Transverse colon (tissue), 4 donors: ENCODE measurements around the gene LCTL. TPM values are rescaled to one million over a fixed set of nuclear protein-coding genes. Genes with fewer than 3 reads are reported as not detected.

ENCODE experiments used
- DNase-seq: peaks from one replicate; pipeline ENCODE4 v3.0.0-alpha.2; 2019
- H3K27ac ChIP-seq, 4 donors: fragments of 200-600 bp; sonication (generic); 2 replicates each; pipeline ENCODE4 v1.5.1; 2016 to 2018; ENCODE audit warnings: inconsistent platforms in 4 of 4
- H3K27me3 ChIP-seq: fragments of 200-600 bp; sonication (generic); 2 replicates; pipeline ENCODE4 v1.5.1; 2017; ENCODE audit warnings: inconsistent platforms
- H3K36me3 ChIP-seq, 4 donors: fragments of 200-600 bp; sonication (generic); 2 replicates each; pipeline ENCODE4 v1.5.1; 2017 to 2019; ENCODE audit warnings: inconsistent platforms in 4 of 4
- H3K4me1 ChIP-seq, 4 donors: fragments of 200-600 bp; sonication (generic); 2 replicates each; pipeline ENCODE4 v1.5.1; 2017 to 2020; ENCODE audit warnings: inconsistent platforms in 4 of 4
- H3K4me3 ChIP-seq, 4 donors: fragments of 200-600 bp; sonication (generic); 1 replicate in 1 of 4; 2 replicates in 3 of 4; pipeline versions ENCODE4 v1.5.1 to v1.6.1; 2017 to 2019; ENCODE audit warnings: inconsistent platforms in 4 of 4
- H3K9me3 ChIP-seq, 2 donors: fragments of 200-600 bp; sonication (generic); 2 replicates each; pipeline ENCODE4 v1.5.1; 2017 to 2019; ENCODE audit warnings: inconsistent platforms in 2 of 2
- EP300 ChIP-seq: sonication (generic); formaldehyde crosslinking; IDR thresholded peaks from one replicate; pipeline ENCODE4 v1.6.1; 2017; ENCODE audit warnings: antibody characterized with exemption, low read depth
- POLR2A ChIP-seq: fragments of 450-650 bp; IDR thresholded peaks from one replicate; pipeline ENCODE4 v1.6.1; 2016; ENCODE audit warnings: antibody characterized with exemption, mild to moderate bottlenecking, moderate library complexity
- POLR2AphosphoS5 ChIP-seq, 3 donors: sonication (generic); formaldehyde crosslinking; IDR thresholded peaks; one replicate each; pipeline ENCODE4 v1.6.1; 2016; ENCODE audit warnings: antibody characterized with exemption in 3 of 3
- WGBS, 2 donors: methylation state at CpG; one replicate each; pipeline ENCODE4 v1.1.5; 2018; ENCODE audit warnings: low coverage in 1 of 2; 5-methylcytosine and 5-hydroxymethylcytosine counted together
- in situ Hi-C, 4 donors: fragments of 200-750 bp; cut with MboI; loops; one replicate each; pipeline versions ENCODE4 v1.15.0 to v1.15.1; 2017; ENCODE audit warnings: low sequenced_read_pairs in 3 of 4, low pct_ligation_motif_present in 1 of 4, low pct_unique_long_range_greater_than_20kb in 1 of 4
- intact Hi-C: fragments of 100-400 bp; cut with DNase I; formaldehyde crosslinking; loops from one replicate; pipeline ENCODE4 v1.15.1; 2023; ENCODE audit warnings: low total_unique reads
- total RNA-seq, 4 donors: library from RNA; depleted of rRNA; stranded (reverse); fragments of >200 nt; gene quantifications; one replicate each; pipeline ENCODE4 v1.1.0, GENCODE V29; 2016
- TF ChIP-seq, protein P1 (sequence below), 5 experiments: fragments of 200-600 bp in 3 of 5; fragments of 450-650 bp in 2 of 5; sonication (generic) in 3 of 5; IDR thresholded peaks; 1 replicate in 2 of 5; 2 replicates in 3 of 5; pipeline ENCODE4 v1.5.1; 2016 to 2017; ENCODE audit warnings: antibody characterized with exemption in 5 of 5, inconsistent platforms in 3 of 5, mild to moderate bottlenecking in 2 of 5, moderate library complexity in 1 of 5

LCTL gene
- total RNA-seq, 4 donors from 2014 or later = not detected

DNA sequence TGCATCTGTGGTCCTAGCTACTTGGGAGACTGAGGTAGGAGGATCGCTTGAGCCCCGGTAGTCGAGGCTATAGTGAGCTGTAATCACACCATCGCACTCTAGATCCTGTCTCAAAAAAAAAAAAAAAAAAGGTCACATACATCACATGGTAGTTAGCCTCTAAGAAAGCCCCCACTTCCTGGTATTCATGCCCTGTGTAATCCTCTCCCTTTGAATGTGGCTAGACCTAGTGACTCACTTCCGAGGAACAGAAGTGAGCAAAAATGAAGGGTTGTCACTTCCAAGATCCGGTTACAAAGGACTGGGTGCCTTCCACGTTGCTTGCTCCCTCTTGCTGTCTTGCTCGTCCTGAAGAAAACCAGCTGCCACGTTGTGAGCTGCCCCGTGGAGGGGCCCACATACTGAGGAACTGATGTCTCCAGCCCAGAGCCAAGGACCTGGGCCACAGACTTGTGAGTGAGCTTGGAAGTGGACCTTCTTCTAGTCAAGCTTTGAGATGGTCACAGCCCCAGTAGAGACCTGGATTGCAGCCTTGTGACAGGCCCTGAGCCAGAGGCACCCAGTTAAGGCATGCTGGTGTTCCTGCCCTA lies 12.6 kb upstream of the LCTL start:
- TF ChIP-seq, protein P1, sequence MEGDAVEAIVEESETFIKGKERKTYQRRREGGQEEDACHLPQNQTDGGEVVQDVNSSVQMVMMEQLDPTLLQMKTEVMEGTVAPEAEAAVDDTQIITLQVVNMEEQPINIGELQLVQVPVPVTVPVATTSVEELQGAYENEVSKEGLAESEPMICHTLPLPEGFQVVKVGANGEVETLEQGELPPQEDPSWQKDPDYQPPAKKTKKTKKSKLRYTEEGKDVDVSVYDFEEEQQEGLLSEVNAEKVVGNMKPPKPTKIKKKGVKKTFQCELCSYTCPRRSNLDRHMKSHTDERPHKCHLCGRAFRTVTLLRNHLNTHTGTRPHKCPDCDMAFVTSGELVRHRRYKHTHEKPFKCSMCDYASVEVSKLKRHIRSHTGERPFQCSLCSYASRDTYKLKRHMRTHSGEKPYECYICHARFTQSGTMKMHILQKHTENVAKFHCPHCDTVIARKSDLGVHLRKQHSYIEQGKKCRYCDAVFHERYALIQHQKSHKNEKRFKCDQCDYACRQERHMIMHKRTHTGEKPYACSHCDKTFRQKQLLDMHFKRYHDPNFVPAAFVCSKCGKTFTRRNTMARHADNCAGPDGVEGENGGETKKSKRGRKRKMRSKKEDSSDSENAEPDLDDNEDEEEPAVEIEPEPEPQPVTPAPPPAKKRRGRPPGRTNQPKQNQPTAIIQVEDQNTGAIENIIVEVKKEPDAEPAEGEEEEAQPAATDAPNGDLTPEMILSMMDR (IDR thresholded peaks at IDR 0.05) = no peak
- TF ChIP-seq POLR2A (no peak), EP300 (no peak), POLR2AphosphoS5 (IDR thresholded peaks at IDR 0.05) (no peak)
- Histone ChIP-seq H3K27me3 (no peaks in the 10 kb centered on the region), H3K27ac (no peak overlapping the region), H3K4me3 (no peak overlapping the region), H3K36me3 (no peaks in the 10 kb centered on the region), H3K4me1 (no peaks in the 10 kb centered on the region), H3K9me3 (no peaks in the 10 kb centered on the region)
- in situ Hi-C loops (no loop called here), intact Hi-C loops (no loop called here)
- no peak for DNase-seq
- 39 to 69% methylated on average over 5 to 10 of the region's 10 CpGs for WGBS, 2 donors

DNA sequence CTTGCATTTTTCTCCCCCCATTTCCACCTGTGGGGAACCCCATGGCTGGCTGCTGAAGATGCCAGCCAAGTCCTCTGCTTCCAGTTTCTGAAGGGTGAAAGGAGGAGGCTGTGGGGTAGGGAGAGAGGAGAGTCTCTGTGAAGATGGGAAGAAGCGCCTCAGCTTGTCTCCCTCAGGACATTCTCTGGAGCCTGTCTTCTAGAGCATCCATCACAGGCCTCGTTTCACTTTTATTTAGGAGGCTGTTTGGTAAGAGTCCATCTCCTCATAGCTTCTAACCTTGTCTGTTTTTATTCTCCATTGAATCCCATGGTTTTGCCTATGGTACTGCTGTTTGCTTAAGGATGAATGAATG lies 8.8 kb upstream of the LCTL start:
- intact Hi-C loops (no loop called here), in situ Hi-C loops (no loop called here)
- DNase-seq = no peak
- WGBS, 2 donors = 84 to 86% methylated on average over 1 to 2 of the region's 2 CpGs
- Histone ChIP-seq H3K4me1 (no peaks in the 10 kb centered on the region), H3K36me3 (no peaks in the 10 kb centered on the region), H3K9me3 (no peaks in the 10 kb centered on the region), H3K27ac (no peak overlapping the region), H3K27me3 (no peaks in the 10 kb centered on the region), H3K4me3 (no peak overlapping the region)
- TF ChIP-seq EP300 (no peak), POLR2A (no peak), POLR2AphosphoS5 (IDR thresholded peaks at IDR 0.05) (no peak)
- TF ChIP-seq, protein P1 (IDR thresholded peaks at IDR 0.05) = no peak

GRCh38 chr15:66573719-66574595 lies 8.2 kb upstream of the LCTL start:
- 68 to 76% methylated on average over 6 to 10 of the region's 10 CpGs for WGBS, 2 donors
- in situ Hi-C loops = no loop called here
- no peaks in the 10 kb centered on the region for H3K4me1 ChIP-seq

GRCh38 chr15:66573348-66573718 lies 7.5 kb upstream of the LCTL start:
- WGBS, 2 donors = 78 to 79% methylated on average over 3 to 7 of the region's 7 CpGs
- in situ Hi-C loops = no loop called here
- Histone ChIP-seq H3K4me3 (no peak overlapping the region), H3K27me3 (no peaks in the 10 kb centered on the region), H3K4me1 (no peaks in the 10 kb centered on the region), H3K36me3 (no peaks in the 10 kb centered on the region), H3K9me3 (no peaks in the 10 kb centered on the region), H3K27ac (no peak overlapping the region)
- no peak for TF ChIP-seq EP300
- no peak for TF ChIP-seq POLR2A
- no peak for TF ChIP-seq POLR2AphosphoS5 (IDR thresholded peaks at IDR 0.05)
- TF ChIP-seq, protein P1 (IDR thresholded peaks at IDR 0.05) = no peak
- intact Hi-C loops = no loop called here
- DNase-seq = no peak

More at GRCh38 chr15:66573719-66574595, 8.2 kb upstream of the LCTL start:
- H3K27ac ChIP-seq = no peak overlapping the region
- no peak overlapping the region for H3K4me3 ChIP-seq
- H3K27me3 ChIP-seq = no peaks in the 10 kb centered on the region
- DNase-seq = no peak
- H3K36me3 ChIP-seq = no peaks in the 10 kb centered on the region
- TF ChIP-seq POLR2A (no peak), POLR2AphosphoS5 (IDR thresholded peaks at IDR 0.05) (no peak), EP300 (no peak)
- TF ChIP-seq, protein P1 (IDR thresholded peaks at IDR 0.05) = no peak
- no peaks in the 10 kb centered on the region for H3K9me3 ChIP-seq
- intact Hi-C loops = no loop called here
